Progenitor cell of endocrine pancreas (in vitro differentiated cells): ENCODE results near the gene SYNPO. TPM values are rescaled to one million over a fixed set of nuclear protein-coding genes. Genes with fewer than 3 reads are reported as not detected.
A peak's percentile ranks its signal among the peaks of the same experiment; 100 is the strongest.

Experiments used
- DNase-seq: peaks from one replicate; pipeline ENCODE4 v3.0.0; 2021; ENCODE audit warnings: low spot score; ENCODE audit not compliant: unreplicated experiment
- H3K27ac Mint-ChIP-seq: 2 replicates; pipeline ENCODE4 v1.8.0; 2021; ENCODE audit warnings: mild to moderate bottlenecking, moderate library complexity, mixed read lengths
- H3K27me3 Mint-ChIP-seq: 2 replicates; pipeline ENCODE4 v1.8.0; 2021; ENCODE audit warnings: mixed read lengths
- H3K36me3 Mint-ChIP-seq: 2 replicates; pipeline ENCODE4 v1.8.0; 2022; ENCODE audit warnings: mixed read lengths; ENCODE audit not compliant: insufficient read depth
- H3K4me1 Mint-ChIP-seq: 2 replicates; pipeline ENCODE4 v1.8.0; 2021; ENCODE audit warnings: low read depth, mixed read lengths
- H3K4me3 Mint-ChIP-seq: 2 replicates; pipeline ENCODE4 v1.8.0; 2021; ENCODE audit warnings: low read depth, mild to moderate bottlenecking, moderate library complexity, mixed read lengths
- H3K9me3 Mint-ChIP-seq: 2 replicates; pipeline ENCODE4 v1.8.0; 2021; ENCODE audit warnings: low read depth, mixed read lengths
- CTCF ChIP-seq: fragments of 200-600 bp; sonication (generic); IDR thresholded peaks from one replicate; pipeline ENCODE4 v1.5.0; 2021; ENCODE audit warnings: antibody characterized with exemption, mild to moderate bottlenecking; ENCODE audit not compliant: unreplicated experiment
- total RNA-seq: library from RNA; stranded (reverse); gene quantifications from 2 replicates; pipeline ENCODE4 v1.2.1, GENCODE V29; 2021

The SYNPO gene
- total RNA-seq, 1 donor from 2014 or later: 1.5 TPM

GRCh38 chr5:150612905-150613670 lies 27.4 kb upstream of the SYNPO start:
- no peak for DNase-seq
- Mint-ChIP-seq H3K27ac (no peak overlapping the region), H3K9me3 (no peaks in the 10 kb centered on the region), H3K4me1 (peaks cover 11% of the 10 kb centered on the region), H3K27me3 (peaks cover 18% of the 10 kb centered on the region), H3K36me3 (no peaks in the 10 kb centered on the region), H3K4me3 (no peak overlapping the region)
- TF ChIP-seq CTCF: no peak

GRCh38 chr5:150613991-150614660 lies 26.3 kb upstream of the SYNPO start:
- Mint-ChIP-seq H3K27ac (no peak overlapping the region), H3K4me3 (no peak overlapping the region), H3K4me1 (peaks cover 11% of the 10 kb centered on the region), H3K27me3 (peaks cover 19% of the 10 kb centered on the region), H3K9me3 (no peaks in the 10 kb centered on the region), H3K36me3 (no peaks in the 10 kb centered on the region)
- TF ChIP-seq CTCF: peak; percentile 35
- no peak for DNase-seq

GRCh38 chr5:150614661-150615060 lies 25.8 kb upstream of the SYNPO start:
- no peak for TF ChIP-seq CTCF
- peaks cover 11% of the 10 kb centered on the region for H3K4me1 Mint-ChIP-seq
- peaks cover 22% of the 10 kb centered on the region for H3K27me3 Mint-ChIP-seq

GRCh38 chr5:150615141-150615699 lies 25.2 kb upstream of the SYNPO start:
- Mint-ChIP-seq H3K4me3 (no peak overlapping the region), H3K27me3 (peaks cover 24% of the 10 kb centered on the region), H3K27ac (no peak overlapping the region), H3K9me3 (no peaks in the 10 kb centered on the region), H3K36me3 (no peaks in the 10 kb centered on the region), H3K4me1 (peaks cover 8% of the 10 kb centered on the region)
- DNase-seq: no peak
- TF ChIP-seq CTCF: no peak

More at GRCh38 chr5:150614661-150615060, 25.8 kb upstream of the SYNPO start:
- H3K9me3 Mint-ChIP-seq: no peaks in the 10 kb centered on the region
- DNase-seq: no peak
- no peak overlapping the region for H3K4me3 Mint-ChIP-seq
- H3K36me3 Mint-ChIP-seq: no peaks in the 10 kb centered on the region
- H3K27ac Mint-ChIP-seq: no peak overlapping the region

GRCh38 chr5:150616024-150616470 lies 24.4 kb upstream of the SYNPO start:
- Mint-ChIP-seq H3K27ac (no peak overlapping the region), H3K9me3 (no peaks in the 10 kb centered on the region), H3K4me1 (peaks cover 8% of the 10 kb centered on the region), H3K27me3 (peaks cover 28% of the 10 kb centered on the region), H3K36me3 (no peaks in the 10 kb centered on the region), H3K4me3 (no peak overlapping the region)
- no peak for TF ChIP-seq CTCF
- no peak for DNase-seq
